ENCODE measurements around the gene NBR1.
"Not testable (repeated sequence)": the region's sequence is repeated elsewhere in the genome, so short reads cannot be mapped to it uniquely, and the experiment has no call there.

Gene NBR1

GRCh38 chr17:43212641-43213490, 41.9 kb downstream of the NBR1 start:
- no peak for DNase-seq (ENCODE audit: low read depth)

- DNase-seq (ENCODE audit: low read depth): no peak
Measured at GRCh38 chr17:43213545-43213944, 42.5 kb downstream of the NBR1 start.

- DNase-seq (ENCODE audit: low read depth): no peak
Measured at GRCh38 chr17:43215341-43215740, 44.3 kb downstream of the NBR1 start.

GRCh38 chr17:43216369-43216761, 45.4 kb downstream of the NBR1 start:
- no peak for DNase-seq (ENCODE audit: low read depth)

- DNase-seq (ENCODE audit: low read depth): no peak
Measured at GRCh38 chr17:43216762-43217613, 46.0 kb downstream of the NBR1 start.

- DNase-seq (ENCODE audit: low read depth): no peak
Measured at GRCh38 chr17:43217614-43218087, 46.6 kb downstream of the NBR1 start.

GRCh38 chr17:43219001-43219400, 48.0 kb downstream of the NBR1 start:
- no peak for DNase-seq (ENCODE audit: low read depth)

GRCh38 chr17:43219746-43220380, 48.8 kb downstream of the NBR1 start:
- DNase-seq (ENCODE audit: low read depth): no peak

GRCh38 chr17:43220511-43221125, 49.6 kb downstream of the NBR1 start:
- no peak for DNase-seq (ENCODE audit: low read depth)

- DNase-seq (ENCODE audit: low read depth): no peak
Measured at GRCh38 chr17:43224146-43224705, 53.2 kb downstream of the NBR1 start.

- no peak for DNase-seq (ENCODE audit: low read depth)
Measured at GRCh38 chr17:43226393-43226792, 55.4 kb downstream of the NBR1 start.

GRCh38 chr17:43228020-43228782, 57.2 kb downstream of the NBR1 start, which contains the start of gene CCDC200:
Gene CCDC200 (minus strand): TSS chr17:43228623. CDS start chr17:43228554, 69 bp downstream.
- not testable (repeated sequence) for DNase-seq (ENCODE audit: low read depth)

GRCh38 chr17:43231205-43232020, 60.4 kb downstream of the NBR1 start:
- not testable (repeated sequence) for DNase-seq (ENCODE audit: low read depth)

- not testable (repeated sequence) for DNase-seq (ENCODE audit: low read depth)
Measured at GRCh38 chr17:43232021-43232699, 61.1 kb downstream of the NBR1 start.

GRCh38 chr17:43233263-43233662, 62.2 kb downstream of the NBR1 start:
- not testable (repeated sequence) for DNase-seq (ENCODE audit: low read depth)

- not testable (repeated sequence) for DNase-seq (ENCODE audit: low read depth)
Measured at GRCh38 chr17:43233877-43234276, 62.9 kb downstream of the NBR1 start, which contains the start of gene RNU2-1. Gene RNU2-1 (minus strand): TSS chr17:43233977.

- DNase-seq (ENCODE audit: low read depth): not testable (repeated sequence)
Measured at GRCh38 chr17:43239597-43239996, 68.6 kb downstream of the NBR1 start.

GRCh38 chr17:43240596-43241352, 69.8 kb downstream of the NBR1 start:
- DNase-seq (ENCODE audit: low read depth): not testable (repeated sequence)
